Astrocyte (in vitro differentiated cells and primary cell): ENCODE data around the gene NPB. TPM values are rescaled to one million over a fixed set of nuclear protein-coding genes. Genes with fewer than 3 reads are reported as not detected.

Source experiments
- DNase-seq: peaks from one replicate; pipeline ENCODE4 v3.0.0-alpha.2; 2010; ENCODE audit warnings: low read depth
- FAIRE-seq: peaks from 2 replicates; lab custom pipeline; 2011; peaks lifted over from hg19 to GRCh38; lab: Jason Lieb, UNC
- H2AFZ ChIP-seq: 2 replicates; pipeline ENCODE4 v1.6.0; 2012; ENCODE audit warnings: low read depth, low read length, inconsistent platforms
- H3K27ac ChIP-seq: 2 replicates; pipeline ENCODE4 v1.5.1; 2011; ENCODE audit warnings: low read depth, low read length, inconsistent platforms
- H3K27me3 ChIP-seq: 2 replicates; pipeline ENCODE4 v1.6.0; 2011; ENCODE audit warnings: low read length, inconsistent platforms; ENCODE audit not compliant: insufficient read depth
- H3K36me3 ChIP-seq: 2 replicates; pipeline ENCODE4 v1.5.1; 2011; ENCODE audit warnings: low read length, inconsistent platforms; ENCODE audit not compliant: insufficient read depth
- H3K4me1 ChIP-seq: 2 replicates; pipeline ENCODE4 v1.5.1; 2011; ENCODE audit warnings: low read length, inconsistent platforms; ENCODE audit not compliant: insufficient read depth
- H3K4me2 ChIP-seq: 2 replicates; pipeline ENCODE4 v1.6.0; 2012; ENCODE audit warnings: low read length, inconsistent platforms
- H3K4me3 ChIP-seq: 2 replicates; pipeline ENCODE4 v1.5.1; 2011; ENCODE audit warnings: low read depth, mild to moderate bottlenecking, low read length, inconsistent platforms; ENCODE audit not compliant: insufficient read depth
- H3K79me2 ChIP-seq: 2 replicates; pipeline ENCODE4 v1.6.0; 2012; ENCODE audit warnings: mild to moderate bottlenecking, low read length, inconsistent platforms; ENCODE audit not compliant: insufficient read depth
- H3K9ac ChIP-seq: 2 replicates; pipeline ENCODE4 v1.6.0; 2012; ENCODE audit warnings: mild to moderate bottlenecking, low read length, inconsistent platforms
- H3K9me3 ChIP-seq: 2 replicates; pipeline ENCODE4 v1.5.1; 2012; ENCODE audit warnings: low read depth, mild to moderate bottlenecking, low read length, inconsistent platforms; ENCODE audit not compliant: insufficient read depth
- H4K20me1 ChIP-seq: 2 replicates; pipeline ENCODE4 v1.6.0; 2012; ENCODE audit warnings: low read length, inconsistent platforms; ENCODE audit not compliant: insufficient read depth
- H3K27ac Mint-ChIP-seq: one replicate; pipeline ENCODE4 v1.8.0; 2021; ENCODE audit warnings: mild to moderate bottlenecking, mixed read lengths; ENCODE audit not compliant: unreplicated experiment
- H3K27me3 Mint-ChIP-seq: one replicate; pipeline ENCODE4 v1.8.0; 2021; ENCODE audit warnings: low read depth, mixed read lengths; ENCODE audit not compliant: unreplicated experiment
- H3K36me3 Mint-ChIP-seq: one replicate; pipeline ENCODE4 v1.8.0; 2021; ENCODE audit warnings: low read depth, mixed read lengths; ENCODE audit not compliant: unreplicated experiment
- H3K4me1 Mint-ChIP-seq: one replicate; pipeline ENCODE4 v1.8.0; 2021; ENCODE audit warnings: low read depth, mixed read lengths; ENCODE audit not compliant: unreplicated experiment
- H3K4me3 Mint-ChIP-seq: one replicate; pipeline ENCODE4 v1.8.0; 2021; ENCODE audit warnings: mild to moderate bottlenecking, moderate library complexity, mixed read lengths; ENCODE audit not compliant: unreplicated experiment
- H3K9me3 Mint-ChIP-seq: one replicate; pipeline ENCODE4 v1.8.0; 2021; ENCODE audit warnings: mild to moderate bottlenecking, mixed read lengths; ENCODE audit not compliant: unreplicated experiment
- CTCF ChIP-seq: IDR thresholded peaks from 2 replicates; pipeline ENCODE4 v1.5.1; 2011; ENCODE audit warnings: low read depth, mild to moderate bottlenecking, inconsistent platforms, low read length, moderate library complexity; ENCODE audit not compliant: insufficient read depth
- EZH2 ChIP-seq: IDR thresholded peaks from 2 replicates; pipeline ENCODE4 v1.6.1; 2012; ENCODE audit warnings: mild to moderate bottlenecking, low read length, inconsistent platforms; ENCODE audit not compliant: insufficient read depth
- total RNA-seq: library from RNA; stranded (reverse); gene quantifications from 2 replicates; pipeline ENCODE4 v1.2.1, GENCODE V29; 2021

Gene NPB
- total RNA-seq, 1 donor from 2014 or later: 2.0 TPM

GRCh38 chr17:81870131-81870980 is 31.7 kb upstream of the NPB start:
- peak; percentile 48 for DNase-seq
- peaks cover 56% of the 10 kb centered on the region for H3K79me2 ChIP-seq

DNA sequence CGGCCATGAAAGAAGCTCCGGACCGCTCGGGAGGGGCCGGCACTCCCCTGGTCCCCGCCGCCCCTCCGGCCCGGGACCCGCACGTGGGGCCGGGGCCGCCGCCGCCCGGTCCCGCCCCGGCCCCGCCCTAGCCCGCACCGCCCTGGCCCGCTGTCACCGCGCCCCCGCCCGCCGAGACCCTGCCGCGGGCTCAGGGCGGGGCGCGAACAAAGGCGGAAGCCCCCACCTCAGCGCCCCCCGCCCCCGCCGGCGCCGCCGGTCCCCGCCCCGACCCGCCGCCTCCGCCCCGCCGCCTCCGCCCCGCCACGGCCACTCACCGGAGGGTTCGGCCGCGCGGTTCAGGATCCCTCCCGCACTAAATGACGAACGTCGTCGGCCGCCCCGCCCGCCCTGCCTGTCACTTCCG is 31.1 kb upstream of the NPB start, which contains the start of gene ARHGDIA:
ARHGDIA (minus strand) TSS at position 357 of the 406 bp plus-strand sequence. CDS start 1,407 bp downstream, outside the sequence.
- peaks cover 14% of the 10 kb centered on the region for H3K4me1 Mint-ChIP-seq
- H2AFZ ChIP-seq: peak within 1 kb of the TSS; percentile 90
- H3K9ac ChIP-seq: peak within 1 kb of the TSS; percentile 96
- peak within 1 kb of the TSS; percentile 94 for H3K27ac ChIP-seq
- H3K27me3 Mint-ChIP-seq: no peaks in the 10 kb centered on the region
- H3K27ac Mint-ChIP-seq: peak within 1 kb of the TSS; percentile 97
- peak within 1 kb of the TSS; percentile 88 for H3K4me3 Mint-ChIP-seq
- no peaks in the 10 kb centered on the region for H3K27me3 ChIP-seq
- no peak for DNase-seq
- peaks cover 3% of the 10 kb centered on the region for H3K36me3 Mint-ChIP-seq
- peaks cover 49% of the 10 kb centered on the region for H3K79me2 ChIP-seq
- H3K4me3 ChIP-seq: peak within 1 kb of the TSS; percentile 92
- no peaks in the 10 kb centered on the region for H3K9me3 ChIP-seq
- no peaks in the 10 kb centered on the region for H3K9me3 Mint-ChIP-seq
- H3K4me1 ChIP-seq: peaks cover 36% of the 10 kb centered on the region
- FAIRE-seq: no peak
- peaks cover 5% of the 10 kb centered on the region for H3K36me3 ChIP-seq
- H3K4me2 ChIP-seq: peak within 1 kb of the TSS; percentile 99
- H4K20me1 ChIP-seq: peaks cover 43% of the 10 kb centered on the region
- TF ChIP-seq EZH2: no peak
- TF ChIP-seq CTCF: no peak

More at GRCh38 chr17:81870131-81870980, 31.7 kb upstream of the NPB start:
- Mint-ChIP-seq H3K4me3 (peak overlapping the region; percentile 88), H3K4me1 (peaks cover 17% of the 10 kb centered on the region), H3K27me3 (no peaks in the 10 kb centered on the region), H3K27ac (peak overlapping the region; percentile 97), H3K9me3 (no peaks in the 10 kb centered on the region), H3K36me3 (peaks cover 5% of the 10 kb centered on the region)
- Histone ChIP-seq H2AFZ (no peak overlapping the region), H4K20me1 (peaks cover 50% of the 10 kb centered on the region), H3K27ac (peak overlapping the region; percentile 90), H3K9ac (peak overlapping the region; percentile 96), H3K4me3 (peak overlapping the region; percentile 92), H3K4me2 (peak overlapping the region; percentile 99), H3K27me3 (no peaks in the 10 kb centered on the region), H3K9me3 (no peaks in the 10 kb centered on the region), H3K4me1 (peaks cover 37% of the 10 kb centered on the region), H3K36me3 (peaks cover 5% of the 10 kb centered on the region)
- no peak for TF ChIP-seq EZH2
- TF ChIP-seq CTCF: no peak
- no peak for FAIRE-seq
